GM19467 (cell line): ENCODE measurements around the gene PCNX2.

ENCODE experiments used
- ATAC-seq: cut with Tn5 transposase; IDR thresholded peaks from one replicate; pipeline ENCODE4 v1.9.1; 2021; ENCODE audit warnings: mild to moderate bottlenecking, moderate library complexity; ENCODE audit not compliant: unreplicated experiment

PCNX2 gene

GRCh38 chr1:233066087-233066486 lies 229.4 kb downstream of the PCNX2 start:
- ATAC-seq, result no peak

GRCh38 chr1:233065685-233066084 lies 229.8 kb downstream of the PCNX2 start:
- ATAC-seq, result no peak

DNA sequence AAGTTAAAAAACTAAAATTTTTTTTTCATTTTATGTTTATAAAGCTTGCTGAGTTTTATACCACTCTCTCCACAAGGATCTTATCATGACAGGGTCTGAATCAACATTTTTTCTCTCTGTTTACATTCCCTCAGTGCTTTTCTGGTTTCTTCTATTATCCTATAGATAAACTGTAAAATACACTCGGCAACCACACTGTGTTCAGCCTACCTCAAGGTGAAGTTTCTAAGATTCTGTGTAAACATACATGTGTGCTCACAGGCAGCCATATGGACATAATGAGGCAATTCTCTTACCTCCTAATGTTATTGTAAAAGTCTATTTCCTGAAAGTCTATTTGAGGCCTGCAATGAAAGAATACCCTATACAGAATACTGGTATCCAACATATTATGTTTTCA lies 230.5 kb downstream of the PCNX2 start:
- ATAC-seq, result no peak

DNA sequence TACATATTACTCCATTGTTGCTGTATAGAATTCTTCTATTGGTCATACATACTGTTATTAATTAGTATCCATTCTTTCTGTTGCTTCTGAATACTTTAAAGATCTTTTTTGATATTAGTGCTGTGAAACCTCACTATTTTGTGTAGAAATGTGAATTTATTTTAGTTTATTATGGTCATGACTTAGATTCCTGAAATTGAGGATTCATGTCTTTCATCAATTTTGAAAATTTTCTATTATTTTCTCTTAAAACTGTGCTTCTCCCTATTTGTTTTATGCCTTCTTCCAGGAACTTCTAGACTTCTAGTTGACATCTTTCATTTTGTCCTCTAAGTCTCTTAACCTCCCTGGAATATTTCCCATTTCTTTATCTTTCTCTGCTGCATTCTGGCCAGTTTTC lies 232.1 kb downstream of the PCNX2 start:
- no peak for ATAC-seq

- ATAC-seq, result no peak
These were observed 234.3 kb downstream of the PCNX2 start for GRCh38 chr1:233061265-233061664.

GRCh38 chr1:233060461-233060994 lies 235.0 kb downstream of the PCNX2 start:
- ATAC-seq, result no peak

- no peak for ATAC-seq
These were observed 237.7 kb downstream of the PCNX2 start for GRCh38 chr1:233057836-233058235.

- ATAC-seq, result no peak
These were observed 239.5 kb downstream of the PCNX2 start for GRCh38 chr1:233055879-233056641.

- ATAC-seq, result no peak
These were observed 249.9 kb downstream of the PCNX2 start for GRCh38 chr1:233045588-233045987.

- no peak for ATAC-seq
These were observed 252.7 kb downstream of the PCNX2 start for GRCh38 chr1:233042834-233043233.

DNA sequence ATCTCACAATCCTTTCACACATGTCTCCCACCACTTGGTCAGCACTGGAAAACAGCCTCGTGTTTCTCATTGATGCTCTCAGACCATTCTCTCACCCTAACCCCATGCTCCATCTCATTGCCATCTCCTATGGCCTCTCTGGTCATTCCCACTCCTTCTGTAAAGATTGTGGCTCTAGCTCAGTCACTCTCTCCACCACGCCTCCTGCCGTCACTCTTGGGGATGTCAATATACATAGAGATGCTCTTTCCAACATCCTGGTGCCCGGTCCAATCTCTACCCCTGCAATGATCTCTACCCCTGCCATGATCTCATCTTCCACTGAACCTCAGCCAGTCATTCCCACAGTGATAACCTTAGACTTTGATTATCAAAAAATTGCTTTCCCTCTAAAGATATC lies 255.0 kb downstream of the PCNX2 start:
- ATAC-seq, result no peak

DNA sequence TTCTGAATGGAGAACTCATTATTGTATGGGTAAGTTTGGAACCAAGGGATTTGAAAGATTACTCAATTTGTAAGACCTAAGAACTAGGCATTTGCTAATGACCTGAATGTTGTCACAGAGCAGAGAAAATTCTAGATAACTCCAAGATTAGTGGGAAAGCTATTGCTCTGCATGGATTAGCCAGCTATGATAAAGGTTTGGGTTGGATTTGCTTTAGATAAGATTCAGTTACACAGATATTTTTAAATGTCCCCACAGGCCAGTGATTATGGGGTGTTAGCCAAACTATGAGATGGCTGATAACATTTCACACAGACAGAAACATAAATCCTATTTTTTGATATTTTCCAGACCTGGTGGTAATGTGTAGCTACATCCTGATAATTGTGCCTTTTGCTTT lies 256.9 kb downstream of the PCNX2 start:
- no peak for ATAC-seq

DNA sequence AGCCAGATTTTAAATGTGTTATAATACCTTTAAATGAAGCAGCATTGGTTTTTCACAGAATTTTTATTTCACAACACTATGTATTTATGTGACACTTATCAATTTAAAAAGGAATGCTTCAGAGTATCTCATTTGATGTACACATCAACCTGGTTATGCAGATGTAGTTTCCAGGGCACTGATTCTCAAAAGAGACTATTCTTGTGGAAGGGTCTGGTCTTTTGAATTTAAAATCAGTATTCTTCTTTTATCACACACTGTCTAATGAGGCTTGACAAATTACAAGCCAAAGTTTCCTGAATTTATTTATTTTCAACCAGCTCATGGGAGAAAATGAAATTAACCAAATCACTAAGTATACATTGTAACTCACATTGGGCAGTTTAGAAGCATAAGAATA lies 257.7 kb downstream of the PCNX2 start:
- ATAC-seq, result no peak

GRCh38 chr1:233034836-233035235 lies 260.7 kb downstream of the PCNX2 start:
- ATAC-seq, result no peak

- no peak for ATAC-seq
These were observed 262.2 kb downstream of the PCNX2 start for GRCh38 chr1:233033361-233033760.

DNA sequence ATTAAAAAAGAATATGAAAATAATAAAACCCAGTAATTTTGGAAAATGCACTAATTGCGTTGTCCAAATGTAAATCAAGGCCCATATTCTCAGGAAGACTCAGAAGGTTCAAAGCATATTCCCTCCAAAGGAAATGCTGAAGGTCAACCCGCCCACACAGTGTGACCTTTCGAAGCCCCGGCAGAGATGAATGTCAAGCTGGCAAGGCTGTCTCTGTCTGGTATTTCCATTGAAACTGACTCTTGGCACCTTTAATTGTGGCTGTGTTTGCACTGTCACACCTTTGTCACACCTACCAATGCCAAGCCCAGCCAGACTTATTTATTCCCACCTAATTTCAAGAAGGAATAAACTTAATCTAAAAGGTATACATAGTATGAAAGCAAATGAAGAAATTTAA lies 262.6 kb downstream of the PCNX2 start:
- no peak for ATAC-seq

DNA sequence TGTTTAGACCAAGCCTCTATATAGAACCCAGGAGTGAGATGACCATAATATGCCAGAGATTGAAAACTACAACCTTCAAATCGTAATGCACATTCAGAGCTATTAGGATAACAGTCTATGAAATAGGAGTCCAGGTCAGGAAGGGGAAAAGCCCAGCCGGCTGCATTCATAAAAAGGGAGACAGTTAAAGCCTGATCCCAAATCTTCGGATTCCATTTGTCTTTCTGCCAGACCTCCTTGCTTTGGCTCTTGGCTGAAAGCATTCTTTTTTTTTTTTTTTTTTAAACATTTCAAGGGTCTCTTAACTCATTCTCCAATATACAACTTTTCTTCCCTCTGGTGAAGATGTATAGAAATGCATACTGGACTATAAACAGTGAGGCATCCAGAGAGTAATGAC lies 264.0 kb downstream of the PCNX2 start:
- ATAC-seq, result no peak

DNA sequence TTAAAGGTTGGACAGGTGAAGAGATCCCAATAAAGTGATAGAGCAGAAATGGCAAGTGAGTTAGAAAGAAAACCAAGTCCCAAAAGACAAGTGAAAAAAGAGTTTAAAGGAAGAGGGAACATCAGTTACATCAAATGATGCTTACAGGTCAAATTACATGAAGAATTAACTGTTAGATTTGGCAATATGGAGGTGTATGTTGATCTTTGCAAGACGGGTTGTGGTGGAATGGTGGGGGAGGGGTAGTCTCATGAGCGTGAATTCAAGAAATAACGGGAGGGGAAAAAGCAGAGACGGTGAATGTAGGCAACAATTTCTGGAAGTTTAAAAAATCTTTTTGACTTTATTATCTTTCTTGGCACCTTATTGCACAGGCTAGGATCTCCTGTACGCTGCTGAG lies 268.5 kb downstream of the PCNX2 start:
- ATAC-seq, result no peak

- ATAC-seq, result no peak
These were observed 270.0 kb downstream of the PCNX2 start for GRCh38 chr1:233025567-233025966.

DNA sequence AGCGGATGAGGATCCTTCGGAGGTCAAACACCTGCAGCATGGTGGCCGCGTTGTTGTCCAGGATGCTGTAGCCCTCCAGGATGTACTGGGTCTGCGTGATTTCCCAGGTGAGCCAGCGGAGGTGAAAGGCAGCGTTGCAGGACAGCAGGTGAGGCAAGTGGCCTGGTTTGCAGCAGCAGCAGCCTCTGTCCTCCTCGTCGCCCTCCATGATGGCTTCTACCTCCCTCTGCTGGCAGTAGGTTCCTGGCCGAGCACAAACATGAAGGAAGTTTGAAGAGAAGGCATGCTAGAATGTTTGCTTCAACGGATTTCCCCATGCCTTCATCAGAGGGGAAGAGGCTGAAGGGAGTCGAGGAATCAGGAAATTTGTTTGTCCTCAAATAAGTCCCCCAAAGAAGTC lies 270.4 kb downstream of the PCNX2 start:
- ATAC-seq, result no peak

GRCh38 chr1:233024199-233024598 lies 271.3 kb downstream of the PCNX2 start:
- ATAC-seq, result no peak

GRCh38 chr1:233022246-233022645 lies 273.3 kb downstream of the PCNX2 start:
- no peak for ATAC-seq

GRCh38 chr1:233020426-233020825 lies 275.1 kb downstream of the PCNX2 start:
- no peak for ATAC-seq
